G401.6 (cell line): ENCODE results near the gene MYL5.
"Not testable (repeated sequence)": the region's sequence is repeated elsewhere in the genome, so short reads cannot be mapped to it uniquely, and the experiment has no call there.

Experiments used
- FAIRE-seq: peaks from 2 replicates; lab custom pipeline; 2012; peaks lifted over from hg19 to GRCh38; lab: Jason Lieb, UNC

The MYL5 gene

GRCh38 chr4:657834-658667 is 16.3 kb upstream of the MYL5 start:
- FAIRE-seq: no peak

- no peak for FAIRE-seq
Measured at GRCh38 chr4:658681-659667, 15.4 kb upstream of the MYL5 start.

GRCh38 chr4:659851-660250 is 14.5 kb upstream of the MYL5 start:
- no peak for FAIRE-seq

- FAIRE-seq: no peak
Measured at GRCh38 chr4:660401-660800, 13.9 kb upstream of the MYL5 start.

- no peak for FAIRE-seq
Measured at GRCh38 chr4:661231-661630, 13.1 kb upstream of the MYL5 start.

- no peak for FAIRE-seq
Measured at GRCh38 chr4:661881-662761, 12.2 kb upstream of the MYL5 start.

- no peak for FAIRE-seq
Measured at GRCh38 chr4:663046-663437, 11.3 kb upstream of the MYL5 start.

- FAIRE-seq: no peak
Measured at GRCh38 chr4:663438-664428, 10.6 kb upstream of the MYL5 start.

- no peak for FAIRE-seq
Measured at GRCh38 chr4:664713-665231, 9.6 kb upstream of the MYL5 start.

- no peak for FAIRE-seq
Measured at GRCh38 chr4:665381-665750, 9.0 kb upstream of the MYL5 start.

- no peak for FAIRE-seq
Measured at GRCh38 chr4:665751-666435, 8.4 kb upstream of the MYL5 start.

GRCh38 chr4:666436-666810 is 7.9 kb upstream of the MYL5 start:
- FAIRE-seq: no peak

- FAIRE-seq: no peak
Measured at GRCh38 chr4:666822-667544, 7.4 kb upstream of the MYL5 start.

- FAIRE-seq: no peak
Measured at GRCh38 chr4:667545-667925, 6.8 kb upstream of the MYL5 start.

- FAIRE-seq: not testable (repeated sequence)
Measured at GRCh38 chr4:668219-668618, 6.1 kb upstream of the MYL5 start.

- FAIRE-seq: not testable (repeated sequence)
Measured at GRCh38 chr4:669806-670559, 4.4 kb upstream of the MYL5 start.

- no peak for FAIRE-seq
Measured at GRCh38 chr4:671769-672168, 2.6 kb upstream of the MYL5 start.

- FAIRE-seq: no peak
Measured at GRCh38 chr4:673349-674091, 822 bp upstream of the MYL5 start.
